Naive thymus-derived CD8-positive, alpha-beta T cell (primary cell): Measurements from ENCODE around the gene PDE4B. TPM values are rescaled to one million over a fixed set of nuclear protein-coding genes. Genes with fewer than 3 reads are reported as not detected.
"Not testable (repeated sequence)": the region's sequence is repeated elsewhere in the genome, so short reads cannot be mapped to it uniquely, and the experiment has no call there.

Experiments used
- ATAC-seq, 2 donors: fragments of 150-1000 bp; cut with Tn5 transposase in 1 of 2; sonication (Bioruptor Pico), chemical (Tn5 transposase) in 1 of 2; 1 replicate in 1 of 2; 2 replicates in 1 of 2; pipeline ENCODE4 v1.10.0; 2021; ENCODE audit warnings: mild to moderate bottlenecking in 2 of 2, moderate library complexity in 2 of 2
- POLR2A ChIA-PET: fragments of 350-600 bp; sonication (Branson Sonifier 250); formaldehyde crosslinking; loops from one replicate; lab custom pipeline; 2021; ENCODE audit warnings: antibody characterized with exemption; lab: Charles Lee
- DNase-seq, 10 donors: peaks; one replicate each; pipeline versions ENCODE4 v3.0.0 to v3.0.0-alpha.2; 2020 to 2022
- H3K27ac Mint-ChIP-seq, 10 donors: one replicate each; pipeline ENCODE4 v1.8.0; 2020 to 2022; ENCODE audit warnings: mild to moderate bottlenecking in 10 of 10, mixed read lengths in 10 of 10, moderate library complexity in 4 of 10, inconsistent platforms in 1 of 10
- H3K27me3 Mint-ChIP-seq, 5 donors: one replicate each; pipeline ENCODE4 v1.8.0; 2021 to 2022; ENCODE audit warnings: mixed read lengths in 5 of 5
- H3K36me3 Mint-ChIP-seq, 3 donors: one replicate each; pipeline ENCODE4 v1.8.0; 2020 to 2022; ENCODE audit warnings: mixed read lengths in 3 of 3, mild to moderate bottlenecking in 2 of 3, inconsistent platforms in 1 of 3
- H3K4me1 Mint-ChIP-seq, 4 donors: one replicate each; pipeline ENCODE4 v1.8.0; 2021 to 2022; ENCODE audit warnings: mixed read lengths in 4 of 4
- H3K4me3 Mint-ChIP-seq, 10 donors: one replicate each; pipeline ENCODE4 v1.8.0; 2020 to 2022; ENCODE audit warnings: mild to moderate bottlenecking in 10 of 10, mixed read lengths in 10 of 10, moderate library complexity in 6 of 10, inconsistent platforms in 1 of 10
- H3K9me3 Mint-ChIP-seq, 9 donors: one replicate each; pipeline ENCODE4 v1.8.0; 2020 to 2022; ENCODE audit warnings: mixed read lengths in 9 of 9, mild to moderate bottlenecking in 3 of 9, inconsistent platforms in 1 of 9, moderate library complexity in 1 of 9
- polyA plus RNA-seq, 3 donors: library from polyadenylated mRNA; unstranded; fragments of 300-500 nt; fragmentation: Illumina TruSeq; gene quantifications; one replicate each; pipeline ENCODE4 v1.2.3, GENCODE V29; 2021
- total RNA-seq, 8 experiments: library from RNA in 2 of 8; stranded (reverse) in 2 of 8; gene quantifications; one replicate each; pipeline ENCODE4 v1.2.3 and lab custom pipeline; 2021 to 2026

Gene PDE4B
- total and polyA plus RNA-seq, 5 experiments from 2014 or later: 27.4 to 35.2 (median 31.9) TPM

DNA sequence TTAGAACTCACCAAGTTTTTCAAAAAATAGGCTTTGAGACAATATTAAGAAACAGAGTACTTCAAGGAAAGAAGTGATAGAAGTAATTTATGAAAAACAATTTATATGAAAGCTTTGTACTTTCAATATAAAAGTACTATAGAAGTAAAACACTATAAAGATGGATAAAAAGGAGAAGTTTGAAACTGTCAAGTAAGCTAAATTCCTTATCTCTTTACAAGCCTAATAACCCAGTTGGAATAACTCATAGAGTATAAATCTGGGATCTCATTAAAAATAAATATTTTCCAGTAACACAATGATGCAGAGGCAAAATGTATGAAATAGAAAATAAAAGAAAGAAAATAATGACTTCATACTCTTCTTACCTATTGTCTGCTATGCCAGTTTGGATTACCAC is 232.5 kb downstream of the PDE4B start:
- H3K36me3 Mint-ChIP-seq: peaks cover 0 to 15% (median 2%) of the 10 kb centered on the region in 3 donors
- no peak overlapping the region for H3K27ac Mint-ChIP-seq
- ATAC-seq: no peak
- POLR2A ChIA-PET: no interaction called here
- DNase-seq: no peak
- peaks cover 4 to 19% (median 12%) of the 10 kb centered on the region in 9 donors for H3K9me3 Mint-ChIP-seq
- no peaks in the 10 kb centered on the region for H3K4me1 Mint-ChIP-seq
- no peak overlapping the region for H3K4me3 Mint-ChIP-seq
- peaks cover 0 to 10% (median 8%) of the 10 kb centered on the region in 5 donors for H3K27me3 Mint-ChIP-seq

DNA sequence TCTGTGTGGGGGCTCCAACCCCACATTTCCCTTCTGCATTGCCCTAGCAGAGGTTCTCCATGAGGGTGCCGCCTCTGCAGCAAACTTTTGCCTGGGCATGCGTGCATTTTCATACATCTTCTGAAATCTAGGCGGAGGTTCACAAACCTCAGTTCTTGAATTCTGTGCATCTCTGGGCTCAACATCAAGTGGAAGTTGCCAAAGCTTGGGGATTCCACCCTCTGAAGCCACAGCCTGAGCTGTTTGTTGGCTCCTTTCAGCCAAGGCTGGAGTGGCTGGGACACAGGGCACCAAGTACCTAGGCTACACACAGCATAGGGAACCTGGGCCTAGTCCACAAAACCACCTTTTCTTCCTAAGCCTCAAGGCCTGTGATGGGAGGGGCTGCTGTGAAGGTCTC is 235.3 kb downstream of the PDE4B start:
- no peak for ATAC-seq
- POLR2A ChIA-PET: no interaction called here
- H3K4me3 Mint-ChIP-seq: no peak overlapping the region
- H3K27me3 Mint-ChIP-seq: peaks cover 2 to 11% (median 8%) of the 10 kb centered on the region in 5 donors
- H3K9me3 Mint-ChIP-seq: peaks cover 8 to 25% (median 20%) of the 10 kb centered on the region in 9 donors
- H3K27ac Mint-ChIP-seq: no peak overlapping the region
- H3K36me3 Mint-ChIP-seq: peaks cover 0 to 19% (median 2%) of the 10 kb centered on the region in 3 donors
- no peaks in the 10 kb centered on the region for H3K4me1 Mint-ChIP-seq
- no peak for DNase-seq

DNA sequence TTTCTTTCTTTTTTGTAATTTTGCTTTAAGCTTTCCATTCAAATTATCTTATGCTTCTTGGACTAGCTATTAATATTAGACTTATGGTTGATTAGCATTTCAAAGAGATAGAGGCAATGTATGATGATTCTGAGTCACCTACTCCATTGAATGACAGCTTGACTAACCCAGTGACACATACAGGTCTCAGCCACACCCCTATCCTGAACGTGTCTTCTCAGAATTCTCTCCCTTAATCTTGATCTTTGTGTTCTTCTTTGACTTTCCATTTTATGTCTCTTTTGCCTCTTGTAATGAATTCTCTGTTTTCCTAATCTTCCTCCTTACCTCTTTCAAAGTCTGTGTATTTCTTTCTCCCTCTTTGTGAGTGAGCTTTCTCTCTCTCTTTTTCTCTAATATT is 241.1 kb downstream of the PDE4B start:
- H3K4me3 Mint-ChIP-seq: no peak overlapping the region

DNA sequence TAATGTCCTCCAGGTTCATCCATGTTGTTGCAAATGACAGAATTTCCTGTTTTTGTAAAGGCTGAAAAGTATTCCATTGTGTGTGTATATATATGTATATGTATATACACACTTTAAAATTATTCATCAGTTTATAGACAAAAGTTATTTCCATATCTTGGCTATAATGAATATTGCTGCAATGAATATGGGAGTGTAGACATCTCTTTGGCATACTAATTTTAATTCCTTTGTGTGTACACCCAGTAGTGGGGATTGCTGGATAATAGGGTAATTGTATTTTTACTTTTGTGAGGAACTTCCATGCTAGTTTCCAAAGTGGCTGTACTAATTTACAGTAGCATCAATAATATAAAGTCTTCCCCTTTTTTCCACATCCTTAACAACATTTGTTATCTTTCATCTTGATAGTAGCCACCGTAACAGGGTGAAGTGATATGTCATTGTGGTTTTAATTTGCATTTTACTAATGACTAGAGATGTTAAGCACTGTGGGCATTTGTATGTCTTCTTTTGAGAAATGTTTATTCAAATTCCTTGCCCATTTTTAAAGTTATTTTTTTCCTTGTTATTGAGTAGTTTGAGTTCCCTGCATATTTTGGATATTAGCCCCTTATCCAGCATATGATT is 243.0 kb downstream of the PDE4B start:
- Mint-ChIP-seq H3K27ac (no peak overlapping the region), H3K27me3 (peaks cover 10 to 46% (median 17%) of the 10 kb centered on the region in 5 donors), H3K9me3 (peaks cover 0 to 17% (median 1%) of the 10 kb centered on the region in 9 donors), H3K36me3 (peaks cover 0 to 9% (median 0%) of the 10 kb centered on the region in 3 donors), H3K4me3 (no peak overlapping the region), H3K4me1 (no peaks in the 10 kb centered on the region)
- POLR2A ChIA-PET: no interaction called here
- DNase-seq: no peak
- no peak for ATAC-seq

More for the DNA sequence above, 241.1 kb downstream of the PDE4B start:
- H3K27me3 Mint-ChIP-seq: peaks cover 8 to 31% (median 10%) of the 10 kb centered on the region in 5 donors
- ATAC-seq (no peak), DNase-seq (no peak)
- peaks cover 0 to 19% (median 2%) of the 10 kb centered on the region in 3 donors for H3K36me3 Mint-ChIP-seq
- H3K9me3 Mint-ChIP-seq: peaks cover 6 to 35% (median 16%) of the 10 kb centered on the region in 9 donors
- no peaks in the 10 kb centered on the region for H3K4me1 Mint-ChIP-seq
- H3K27ac Mint-ChIP-seq: no peak overlapping the region
- POLR2A ChIA-PET: no interaction called here

DNA sequence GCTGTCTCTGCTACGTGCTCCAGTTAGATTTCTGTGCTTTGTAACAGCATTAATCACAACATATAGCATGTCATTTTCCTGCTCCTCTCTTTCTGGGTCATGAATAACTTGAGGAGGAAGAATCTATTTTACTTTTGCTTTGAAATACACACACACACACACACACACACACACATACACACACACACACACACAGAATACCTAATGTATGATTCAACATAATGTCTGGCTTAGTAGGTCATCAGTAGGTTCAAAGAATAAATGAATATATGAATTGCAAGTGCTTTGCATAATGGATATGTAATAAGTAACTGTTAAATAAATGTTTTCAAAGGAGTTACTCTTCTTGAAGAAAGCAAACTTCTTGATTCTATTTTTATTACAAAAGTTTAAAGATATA is 249.0 kb downstream of the PDE4B start:
- H3K9me3 Mint-ChIP-seq: peaks cover 0 to 7% (median 0%) of the 10 kb centered on the region in 9 donors
- no peaks in the 10 kb centered on the region for H3K4me1 Mint-ChIP-seq
- H3K27ac Mint-ChIP-seq: no peak overlapping the region
- peaks cover 0 to 8% (median 0%) of the 10 kb centered on the region in 3 donors for H3K36me3 Mint-ChIP-seq
- DNase-seq: no peak
- no peak overlapping the region for H3K4me3 Mint-ChIP-seq
- POLR2A ChIA-PET: no interaction called here
- H3K27me3 Mint-ChIP-seq: peaks cover 9 to 38% (median 22%) of the 10 kb centered on the region in 5 donors
- no peak for ATAC-seq

DNA sequence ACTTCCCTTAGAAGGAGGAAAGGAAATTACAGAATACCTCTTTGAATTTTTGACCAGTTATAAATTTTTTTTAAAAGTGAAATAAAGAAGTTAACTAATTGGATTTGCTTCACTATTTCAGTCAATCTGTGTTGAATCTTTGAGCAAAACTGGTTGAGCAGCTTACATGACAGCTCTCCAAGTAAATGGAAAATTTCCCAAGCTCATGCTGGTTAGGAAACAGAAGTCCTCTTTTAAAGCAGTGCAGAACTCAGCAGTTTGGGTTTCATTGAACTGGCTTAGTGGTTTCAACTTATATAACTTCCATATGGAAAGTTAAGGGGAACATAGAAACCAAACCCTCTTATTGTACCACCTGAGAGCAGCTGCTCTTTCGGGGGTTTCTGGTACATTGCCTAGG is 250.5 kb downstream of the PDE4B start:
- Mint-ChIP-seq H3K4me3 (no peak overlapping the region), H3K36me3 (peaks cover 0 to 4% (median 0%) of the 10 kb centered on the region in 3 donors), H3K27me3 (peaks cover 9 to 39% (median 19%) of the 10 kb centered on the region in 5 donors), H3K9me3 (peaks cover 0 to 2% (median 0%) of the 10 kb centered on the region in 9 donors), H3K4me1 (no peaks in the 10 kb centered on the region), H3K27ac (no peak overlapping the region)
- ATAC-seq (no peak), DNase-seq (no peak)
- POLR2A ChIA-PET: no interaction called here

DNA sequence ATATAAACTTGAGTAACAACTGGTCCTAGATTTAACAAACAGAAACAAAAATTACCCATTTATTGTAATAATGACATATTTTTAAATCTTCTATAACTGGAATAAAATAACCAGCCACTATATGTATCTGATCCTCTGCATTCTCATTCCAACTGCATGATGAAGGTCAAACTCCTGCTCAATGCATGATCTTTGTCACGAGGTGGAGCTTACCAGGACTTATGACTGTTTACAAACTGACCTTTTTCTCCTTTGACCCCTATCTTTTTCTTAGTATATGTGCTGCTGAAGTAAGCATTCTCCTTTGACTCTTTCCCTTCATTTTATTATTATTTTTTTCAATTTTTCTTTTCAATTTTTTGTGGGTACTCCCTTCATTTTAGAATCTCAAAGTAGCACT is 252.2 kb downstream of the PDE4B start:
- H3K27me3 Mint-ChIP-seq: peaks cover 6 to 35% (median 15%) of the 10 kb centered on the region in 5 donors
- peaks cover 0 to 2% (median 0%) of the 10 kb centered on the region in 9 donors for H3K9me3 Mint-ChIP-seq
- POLR2A ChIA-PET: no interaction called here
- no peak for ATAC-seq
- no peak overlapping the region for H3K4me3 Mint-ChIP-seq
- H3K4me1 Mint-ChIP-seq: no peaks in the 10 kb centered on the region
- no peaks in the 10 kb centered on the region for H3K36me3 Mint-ChIP-seq
- no peak overlapping the region for H3K27ac Mint-ChIP-seq
- no peak for DNase-seq

DNA sequence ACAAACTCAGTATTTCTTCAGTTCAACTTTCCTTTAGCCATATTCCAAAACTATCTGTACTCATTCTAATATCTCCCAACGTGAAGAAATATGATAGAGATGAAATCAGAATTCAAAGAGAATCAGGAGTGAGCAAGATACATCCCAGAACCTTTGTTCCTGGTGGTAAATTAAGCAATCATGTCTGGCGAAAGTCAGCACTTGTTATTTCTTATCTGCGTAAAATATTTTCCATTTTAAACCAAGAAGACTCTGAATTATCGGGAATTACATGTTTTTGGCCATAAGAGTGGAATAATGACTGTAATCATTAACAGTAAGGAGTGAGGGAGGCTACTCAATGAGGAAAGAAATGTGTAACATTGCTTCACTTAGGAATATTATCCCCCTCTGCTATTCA is 253.7 kb downstream of the PDE4B start:
- Mint-ChIP-seq H3K27ac (no peak overlapping the region), H3K36me3 (no peaks in the 10 kb centered on the region), H3K4me1 (no peaks in the 10 kb centered on the region), H3K4me3 (no peak overlapping the region), H3K9me3 (no peaks in the 10 kb centered on the region), H3K27me3 (peaks cover 8 to 26% (median 9%) of the 10 kb centered on the region in 5 donors)
- DNase-seq: no peak
- no peak for ATAC-seq
- POLR2A ChIA-PET: no interaction called here

DNA sequence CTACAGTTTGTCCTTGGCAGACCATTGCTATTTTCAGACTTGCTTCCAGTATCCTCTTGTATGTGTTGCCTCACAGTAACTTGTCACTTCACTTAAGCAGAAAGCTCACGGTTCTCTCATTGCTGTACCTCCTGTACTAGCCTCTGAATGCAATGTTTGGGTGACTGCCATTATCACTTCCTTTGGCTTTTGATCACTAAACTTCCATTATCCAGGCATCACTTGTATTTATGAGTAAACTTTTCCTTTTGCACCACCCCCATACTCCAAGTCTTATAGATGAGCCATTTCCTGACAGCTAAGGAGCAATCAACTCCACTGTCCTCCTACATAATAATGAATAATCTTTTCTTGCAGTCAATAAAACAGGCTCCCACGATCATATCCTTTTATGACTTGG is 255.3 kb downstream of the PDE4B start:
- ATAC-seq (no peak), DNase-seq (no peak)
- no peaks in the 10 kb centered on the region for H3K9me3 Mint-ChIP-seq
- POLR2A ChIA-PET: no interaction called here
- no peaks in the 10 kb centered on the region for H3K4me1 Mint-ChIP-seq
- H3K27ac Mint-ChIP-seq: no peak overlapping the region
- H3K27me3 Mint-ChIP-seq: peaks cover 7 to 26% (median 10%) of the 10 kb centered on the region in 5 donors
- no peaks in the 10 kb centered on the region for H3K36me3 Mint-ChIP-seq
- no peak overlapping the region for H3K4me3 Mint-ChIP-seq

DNA sequence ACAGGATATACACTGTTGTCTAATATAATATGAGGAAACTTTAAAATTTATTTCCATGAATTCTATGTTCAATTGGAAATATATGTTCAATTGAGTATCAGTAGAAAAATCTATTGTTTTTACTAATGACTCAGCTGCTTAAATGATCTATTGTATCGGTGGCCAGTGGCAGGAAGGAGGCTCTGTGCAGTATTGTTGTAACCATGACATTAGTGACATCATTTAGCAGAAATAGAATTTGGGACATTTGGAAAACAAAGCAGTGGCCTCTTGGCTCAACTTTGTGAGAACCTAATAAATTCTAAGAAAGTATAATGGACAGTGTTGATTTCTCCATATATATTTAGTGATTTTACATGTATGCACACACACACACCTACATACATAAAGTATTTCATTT is 257.4 kb downstream of the PDE4B start:
- no peak for ATAC-seq
- no peak overlapping the region for H3K27ac Mint-ChIP-seq
- peaks cover 5 to 23% (median 12%) of the 10 kb centered on the region in 5 donors for H3K27me3 Mint-ChIP-seq
- DNase-seq: no peak
- no peaks in the 10 kb centered on the region for H3K36me3 Mint-ChIP-seq
- H3K4me3 Mint-ChIP-seq: no peak overlapping the region
- H3K9me3 Mint-ChIP-seq: peaks cover 0 to 2% (median 0%) of the 10 kb centered on the region in 9 donors
- POLR2A ChIA-PET: no interaction called here
- H3K4me1 Mint-ChIP-seq: no peaks in the 10 kb centered on the region

DNA sequence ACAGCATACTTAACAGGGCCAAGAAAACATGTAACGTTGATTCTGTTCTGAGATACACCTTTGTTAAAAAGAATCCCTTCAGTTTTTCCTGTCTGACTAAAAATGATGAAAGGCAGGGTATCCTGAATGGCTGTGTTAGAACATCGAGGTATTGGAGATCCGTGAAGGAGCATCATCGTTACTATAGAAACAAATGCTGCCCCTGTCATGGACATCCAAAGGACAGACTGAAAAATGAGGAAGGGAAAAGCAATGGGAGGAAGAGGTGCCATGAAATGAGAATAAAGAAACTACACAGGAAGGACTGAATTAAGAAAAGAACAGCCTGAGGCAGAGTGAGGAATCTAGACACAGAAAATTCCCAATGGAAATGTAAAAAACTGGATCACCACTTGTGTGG is 257.9 kb downstream of the PDE4B start:
- Mint-ChIP-seq H3K4me3 (no peak overlapping the region), H3K4me1 (no peaks in the 10 kb centered on the region), H3K36me3 (no peaks in the 10 kb centered on the region), H3K27me3 (peaks cover 4 to 18% (median 11%) of the 10 kb centered on the region in 5 donors), H3K9me3 (peaks cover 0 to 2% (median 0%) of the 10 kb centered on the region in 9 donors), H3K27ac (no peak overlapping the region)
- POLR2A ChIA-PET: no interaction called here
- DNase-seq: no peak
- ATAC-seq: no peak

DNA sequence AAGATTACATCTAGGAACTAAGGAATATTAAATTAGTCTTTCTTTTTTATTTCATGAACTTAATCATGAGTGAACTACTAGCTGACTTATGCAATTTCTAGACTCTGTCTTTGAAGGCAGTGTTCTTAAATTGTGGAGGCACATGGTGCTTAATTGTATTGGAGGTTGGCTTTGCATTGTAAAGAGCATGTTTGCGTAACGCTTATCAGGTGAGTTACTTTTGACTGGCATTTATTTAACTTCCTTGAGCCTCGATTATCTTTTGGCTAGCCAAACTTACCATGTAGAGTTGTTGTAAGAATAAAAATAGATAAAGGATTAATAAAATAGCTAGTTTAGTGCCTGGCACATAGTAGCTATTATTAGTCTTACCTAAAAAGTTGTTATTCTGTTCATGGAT is 262.4 kb downstream of the PDE4B start:
- no peak overlapping the region for H3K27ac Mint-ChIP-seq
- H3K9me3 Mint-ChIP-seq: peaks cover 0 to 13% (median 3%) of the 10 kb centered on the region in 9 donors
- no peak for DNase-seq
- H3K4me3 Mint-ChIP-seq: no peak overlapping the region
- no peaks in the 10 kb centered on the region for H3K4me1 Mint-ChIP-seq
- peaks cover 4 to 13% (median 9%) of the 10 kb centered on the region in 5 donors for H3K27me3 Mint-ChIP-seq
- H3K36me3 Mint-ChIP-seq: no peaks in the 10 kb centered on the region
- no peak for ATAC-seq
- POLR2A ChIA-PET: no interaction called here

DNA sequence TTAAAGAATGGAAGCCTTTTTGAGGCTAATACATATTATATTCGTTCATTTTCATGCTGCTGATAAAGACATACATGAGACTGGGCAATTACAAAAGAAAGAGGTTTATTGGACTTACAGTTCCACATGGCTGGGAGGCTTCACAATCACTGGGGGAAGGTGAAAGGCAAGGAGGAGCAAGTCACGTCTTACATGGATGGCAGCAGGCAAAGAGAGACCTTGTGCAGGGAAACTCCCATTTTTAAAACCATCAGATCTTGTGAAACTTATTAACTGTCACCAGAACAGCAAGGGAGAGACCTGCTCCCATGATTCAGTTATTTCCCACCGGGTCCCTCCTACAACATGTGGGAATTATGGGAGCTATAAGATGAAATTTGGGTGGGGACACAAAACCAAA is 264.8 kb downstream of the PDE4B start:
- H3K36me3 Mint-ChIP-seq, H3K4me1 Mint-ChIP-seq, H3K27ac Mint-ChIP-seq, POLR2A ChIA-PET, H3K4me3 Mint-ChIP-seq, ATAC-seq, DNase-seq: not testable (repeated sequence)
- peaks cover 4 to 12% (median 5%) of the 10 kb centered on the region in 5 donors for H3K27me3 Mint-ChIP-seq
- peaks cover 0 to 13% (median 3%) of the 10 kb centered on the region in 9 donors for H3K9me3 Mint-ChIP-seq
